GM21576 (cell line): Measurements from ENCODE around the gene YJU2.
"Not testable (repeated sequence)": the region's sequence is repeated elsewhere in the genome, so short reads cannot be mapped to it uniquely, and the experiment has no call there.

ENCODE experiments used
- ATAC-seq: cut with Tn5 transposase; IDR thresholded peaks from one replicate; pipeline ENCODE4 v1.9.1; 2021; ENCODE audit warnings: mild to moderate bottlenecking, moderate library complexity; ENCODE audit not compliant: unreplicated experiment

YJU2 gene

DNA sequence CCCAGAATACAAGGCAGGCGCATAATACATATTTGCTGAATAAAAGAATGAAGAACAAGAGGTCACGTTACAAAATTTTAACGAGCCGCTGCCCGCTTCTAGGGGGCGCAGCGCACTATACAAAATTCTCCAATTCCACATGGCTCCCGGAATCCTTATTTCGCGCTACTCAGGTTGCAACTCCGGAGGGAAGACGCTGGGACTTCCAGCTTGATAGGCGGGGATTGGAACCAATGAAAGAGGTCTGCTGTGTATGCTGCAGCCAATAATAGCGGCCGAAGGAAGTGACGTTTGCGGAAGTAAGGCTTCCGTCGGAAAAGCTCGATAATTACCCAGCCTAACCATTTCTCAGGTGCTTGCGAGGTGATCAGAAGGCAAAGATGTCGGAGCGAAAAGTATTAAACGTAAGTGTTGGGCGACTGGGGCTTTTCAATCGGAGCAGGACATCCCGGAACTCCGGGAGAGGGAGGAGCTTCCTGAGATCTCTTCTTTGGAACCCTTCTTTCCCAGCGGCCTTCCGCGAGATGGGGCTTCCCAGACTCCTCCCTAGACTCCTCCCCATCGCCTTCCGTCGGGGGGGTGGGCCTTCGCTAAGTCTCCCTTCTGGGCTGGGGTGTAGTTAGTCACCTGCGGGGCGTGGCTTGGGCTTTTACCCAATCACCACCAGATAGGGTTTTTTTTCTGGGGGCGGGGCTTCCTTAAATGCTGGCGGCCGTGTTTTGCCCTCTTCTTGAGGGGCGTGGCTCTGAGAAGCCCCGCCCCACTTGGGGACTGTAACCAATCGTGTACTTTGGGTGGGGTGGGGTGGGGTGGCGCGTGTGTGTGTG lies at the start of gene YJU2:
Gene YJU2 (plus strand): TSS at position 314 of the 827 bp plus-strand sequence. CDS start 67 bp downstream, at position 381.
- peak; percentile 78 for ATAC-seq

DNA sequence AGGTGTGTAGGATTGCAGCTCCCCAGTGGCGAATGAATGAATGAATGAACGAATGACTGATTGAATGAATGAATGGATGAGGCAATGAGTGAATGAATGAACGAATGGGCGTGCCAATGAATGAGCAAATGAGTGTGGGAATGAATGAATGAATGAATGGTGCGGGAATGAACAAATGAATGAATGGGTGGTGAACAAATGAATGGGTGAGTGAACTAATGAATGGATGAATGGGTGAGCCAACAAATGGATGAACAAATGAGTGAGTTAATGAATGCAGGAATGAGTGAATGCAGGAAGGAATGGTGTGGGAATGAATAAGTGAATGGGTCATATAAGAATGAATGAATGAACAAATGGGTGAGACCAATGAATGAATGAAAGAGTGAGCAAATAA lies 49.7 kb upstream of the YJU2 start:
- no peak for ATAC-seq

DNA sequence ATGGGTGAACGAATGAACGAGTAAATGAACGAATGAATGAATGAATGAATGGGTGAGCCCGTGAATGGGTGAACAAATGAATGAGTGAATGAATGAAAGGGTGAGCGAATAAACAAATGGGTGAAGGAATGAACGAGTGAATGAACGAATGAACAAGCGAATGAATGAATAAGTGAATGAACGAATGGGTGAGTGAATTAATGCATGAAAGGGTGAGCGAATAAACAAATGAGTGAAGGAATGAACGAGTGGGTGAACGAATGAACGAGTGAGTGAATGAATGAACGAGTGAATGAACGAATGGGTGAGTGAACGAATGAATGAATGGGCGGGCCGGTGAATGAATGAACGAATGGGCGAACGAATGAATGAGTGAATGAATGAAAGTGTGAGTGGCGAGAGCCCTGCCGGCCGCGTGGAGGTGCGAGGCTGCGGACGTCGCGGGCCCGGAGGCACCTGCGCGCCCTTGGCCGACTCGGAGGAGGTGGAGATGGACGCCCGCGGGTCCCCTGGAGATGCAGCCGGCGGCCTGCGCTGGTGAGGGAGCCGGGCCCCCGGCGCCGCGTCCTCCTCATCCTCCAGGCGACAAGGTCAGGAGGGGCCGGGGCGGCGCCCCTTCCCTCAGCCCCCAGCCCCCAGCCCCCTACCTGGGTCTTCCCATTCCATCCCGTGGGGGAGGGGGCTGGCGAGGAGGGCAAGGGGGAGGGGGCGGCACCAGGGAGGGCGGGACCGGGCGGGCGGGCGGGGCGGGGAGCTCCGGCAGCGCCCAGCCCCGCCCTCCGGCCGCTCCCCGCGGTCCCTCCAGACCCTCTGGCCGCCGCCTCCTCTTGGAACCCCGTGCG lies 49.0 kb upstream of the YJU2 start:
- ATAC-seq = no peak

- no peak for ATAC-seq
Observed at GRCh38 chr19:4198467-4199126, 48.3 kb upstream of the YJU2 start.

GRCh38 chr19:4199699-4200293 lies 47.1 kb upstream of the YJU2 start:
- ATAC-seq = no peak

DNA sequence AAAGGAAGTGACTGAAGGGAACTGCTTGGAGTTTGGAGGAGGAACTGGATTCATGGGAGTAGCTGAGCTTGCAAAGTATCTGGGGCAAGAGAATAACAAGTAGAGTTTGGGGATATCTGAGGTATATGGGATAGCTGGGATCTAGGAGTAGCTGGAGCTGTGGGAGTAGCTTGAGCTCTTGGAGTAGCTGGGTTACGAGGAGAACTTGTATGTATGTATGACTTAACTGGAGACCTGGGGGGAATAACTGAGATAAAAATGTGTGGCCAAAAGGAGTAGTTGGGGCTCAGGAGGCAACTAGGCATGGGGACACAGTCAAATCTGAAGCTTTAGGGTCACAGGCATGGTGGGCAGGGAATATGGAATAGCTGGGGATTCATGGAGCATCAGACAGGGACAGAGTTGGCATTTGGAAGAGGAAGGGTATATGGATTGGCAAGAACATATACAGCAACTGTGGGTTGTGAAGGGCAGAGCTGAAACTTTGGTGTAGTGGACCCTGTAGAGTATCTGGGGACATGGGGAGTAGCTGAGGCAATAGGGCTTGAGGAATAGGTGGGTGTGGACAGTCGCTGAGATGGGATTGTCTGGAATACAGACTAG lies 45.8 kb upstream of the YJU2 start:
- no peak for ATAC-seq

GRCh38 chr19:4201798-4202197 lies 45.1 kb upstream of the YJU2 start:
- no peak for ATAC-seq

GRCh38 chr19:4206818-4207484 lies 39.9 kb upstream of the YJU2 start:
- ATAC-seq = no peak

- no peak for ATAC-seq
Observed at GRCh38 chr19:4208385-4209094, 38.3 kb upstream of the YJU2 start.

DNA sequence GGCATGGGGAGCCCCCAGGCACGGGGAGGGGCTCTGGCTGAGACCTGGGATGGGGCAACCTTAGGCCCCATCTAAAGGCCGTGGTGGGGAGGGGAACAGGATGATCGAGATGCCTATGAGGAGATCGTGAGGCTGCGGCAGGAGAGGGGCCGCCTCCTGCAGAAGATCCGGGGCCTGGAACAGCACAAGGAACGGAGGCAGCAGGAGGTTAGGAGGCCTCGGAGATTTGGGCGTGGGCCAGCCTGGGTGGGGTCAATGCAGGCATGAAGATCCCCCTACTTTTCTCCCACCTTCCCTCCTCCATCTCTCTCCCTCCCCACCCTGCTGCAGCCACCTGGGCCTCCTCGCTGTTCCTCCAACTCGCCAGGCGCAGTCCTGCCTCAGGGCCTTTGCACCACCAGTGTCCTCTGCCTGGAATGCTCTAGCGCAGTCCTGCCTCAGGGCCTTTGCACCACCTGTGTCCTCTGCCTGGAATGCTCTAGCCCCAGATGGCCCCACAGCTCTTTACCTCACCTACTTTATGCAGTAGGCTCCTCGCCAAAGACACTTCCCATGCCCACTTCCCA lies 36.6 kb upstream of the YJU2 start:
- no peak for ATAC-seq

- ATAC-seq = no peak
Observed at GRCh38 chr19:4213116-4213515, 33.8 kb upstream of the YJU2 start.

GRCh38 chr19:4215807-4216206 lies 31.1 kb upstream of the YJU2 start:
- ATAC-seq = no peak

DNA sequence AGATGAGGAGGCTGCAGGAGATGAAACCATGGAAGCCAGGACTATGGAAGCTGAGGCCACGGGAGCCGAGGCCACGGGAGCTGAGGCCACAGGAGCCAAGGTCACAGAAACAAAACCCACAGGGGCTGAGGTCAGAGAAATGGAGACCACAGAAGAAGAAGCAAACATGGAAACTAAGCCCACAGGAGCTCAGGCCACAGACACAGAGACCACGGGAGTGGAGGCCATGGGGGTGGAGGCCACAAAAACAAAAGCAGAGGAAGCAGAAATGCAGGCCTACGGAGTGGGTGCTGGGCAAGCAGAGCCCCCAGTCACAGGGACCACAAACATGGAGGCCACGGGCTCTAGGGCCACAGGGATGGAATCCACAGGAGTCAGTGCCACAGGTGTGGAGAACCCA lies 30.0 kb upstream of the YJU2 start:
- no peak for ATAC-seq

DNA sequence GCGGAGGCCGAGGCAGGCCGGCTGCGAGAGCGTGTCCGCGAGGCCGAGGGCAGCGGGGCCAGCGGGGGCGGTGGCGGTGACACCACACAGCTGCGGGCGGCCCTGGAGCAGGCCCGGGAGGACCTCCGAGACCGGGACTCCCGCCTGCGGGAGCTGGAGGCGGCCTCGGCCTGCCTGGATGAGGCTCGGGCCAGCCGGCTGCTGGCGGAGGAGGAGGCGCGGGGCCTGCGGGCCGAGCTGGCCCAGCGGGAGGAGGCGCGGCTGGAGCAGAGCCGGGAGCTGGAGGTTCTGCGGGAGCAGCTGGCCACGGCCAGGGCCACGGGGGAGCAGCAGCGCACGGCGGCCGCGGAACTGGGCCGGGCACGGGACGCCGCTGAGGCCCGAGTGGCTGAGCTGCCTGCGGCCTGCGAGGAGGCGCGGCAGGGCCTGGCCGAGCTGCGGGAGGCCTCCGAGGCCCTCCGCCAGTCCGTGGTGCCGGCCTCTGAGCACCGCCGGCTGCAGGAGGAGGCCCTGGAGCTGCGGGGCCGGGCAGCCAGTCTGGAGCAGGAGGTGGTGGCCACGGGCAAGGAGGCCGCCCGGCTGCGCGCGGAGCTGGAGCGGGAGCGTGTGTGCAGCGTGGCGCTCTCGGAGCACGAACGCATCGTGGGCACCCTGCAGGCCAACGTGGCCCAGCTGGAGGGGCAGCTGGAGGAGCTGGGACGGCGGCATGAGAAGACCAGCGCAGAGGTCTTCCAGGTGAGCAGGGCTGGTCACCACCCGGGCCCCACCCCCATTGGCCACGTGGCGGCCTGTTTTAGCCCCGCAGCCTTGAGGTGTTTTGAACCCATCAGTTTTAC lies 29.2 kb upstream of the YJU2 start:
- ATAC-seq = no peak

DNA sequence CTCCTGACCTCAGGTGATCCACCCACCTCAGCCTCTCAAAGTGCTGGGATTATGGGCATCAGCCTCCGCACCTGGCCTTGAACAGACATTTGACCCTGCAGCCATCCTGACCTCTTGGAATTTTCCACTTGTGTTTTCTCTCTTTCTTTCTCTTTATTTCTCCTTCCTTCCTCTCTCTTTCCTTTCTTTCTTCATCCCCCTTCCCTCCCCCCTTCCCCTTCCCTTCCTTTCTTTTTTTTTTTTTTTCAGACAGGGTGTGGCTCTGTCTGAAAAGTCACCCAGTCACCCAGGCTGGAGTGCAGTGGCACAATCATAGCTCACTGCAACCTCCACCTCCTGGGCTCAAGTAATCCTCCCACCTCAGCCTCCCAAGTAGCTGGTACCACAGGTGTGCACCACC lies 28.4 kb upstream of the YJU2 start:
- not testable (repeated sequence) for ATAC-seq

GRCh38 chr19:4220188-4220587 lies 26.7 kb upstream of the YJU2 start:
- ATAC-seq = no peak

- no peak for ATAC-seq
Observed at GRCh38 chr19:4224470-4224869, 22.4 kb upstream of the YJU2 start.

GRCh38 chr19:4225885-4226284 lies 21.0 kb upstream of the YJU2 start:
- no peak for ATAC-seq
